ENCODE data around the gene GDPD3.

- TF ChIP-seq, protein P1, sequence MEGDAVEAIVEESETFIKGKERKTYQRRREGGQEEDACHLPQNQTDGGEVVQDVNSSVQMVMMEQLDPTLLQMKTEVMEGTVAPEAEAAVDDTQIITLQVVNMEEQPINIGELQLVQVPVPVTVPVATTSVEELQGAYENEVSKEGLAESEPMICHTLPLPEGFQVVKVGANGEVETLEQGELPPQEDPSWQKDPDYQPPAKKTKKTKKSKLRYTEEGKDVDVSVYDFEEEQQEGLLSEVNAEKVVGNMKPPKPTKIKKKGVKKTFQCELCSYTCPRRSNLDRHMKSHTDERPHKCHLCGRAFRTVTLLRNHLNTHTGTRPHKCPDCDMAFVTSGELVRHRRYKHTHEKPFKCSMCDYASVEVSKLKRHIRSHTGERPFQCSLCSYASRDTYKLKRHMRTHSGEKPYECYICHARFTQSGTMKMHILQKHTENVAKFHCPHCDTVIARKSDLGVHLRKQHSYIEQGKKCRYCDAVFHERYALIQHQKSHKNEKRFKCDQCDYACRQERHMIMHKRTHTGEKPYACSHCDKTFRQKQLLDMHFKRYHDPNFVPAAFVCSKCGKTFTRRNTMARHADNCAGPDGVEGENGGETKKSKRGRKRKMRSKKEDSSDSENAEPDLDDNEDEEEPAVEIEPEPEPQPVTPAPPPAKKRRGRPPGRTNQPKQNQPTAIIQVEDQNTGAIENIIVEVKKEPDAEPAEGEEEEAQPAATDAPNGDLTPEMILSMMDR (IDR thresholded peaks at IDR 0.05; ENCODE audit: insufficient read depth, low read length) = no peak
- TF ChIP-seq GABPA (IDR thresholded peaks at IDR 0.05; ENCODE audit: low read depth) = no peak
- no peak for TF ChIP-seq POLR2AphosphoS5 (IDR thresholded peaks at IDR 0.05; ENCODE audit: low read depth)
These were observed 52.3 kb downstream of the GDPD3 start for GRCh38 chr16:30060836-30061554.

Data from HL-60 (cell line).